Cerebellar nuclear complex (tissue), 1 donor: ENCODE results near the gene S100A6.

Experiments
- DNase-seq, 2 experiments: peaks; one replicate each; lab custom pipeline; 2025; lab: John Stamatoyannopoulos, UW

S100A6 gene

GRCh38 chr1:153545067-153546055 lies 9.6 kb upstream of the S100A6 start, which contains the start of gene S100A4:
Gene S100A4, minus strand, starts transcription at chr1:153545806. Its CDS starts 1,012 bp downstream, at chr1:153544794.
- DNase-seq = no peak

GRCh38 chr1:153544453-153545066 lies 8.8 kb upstream of the S100A6 start:
- DNase-seq = no peak

- no peak for DNase-seq
These were observed 7.9 kb upstream of the S100A6 start for GRCh38 chr1:153543736-153544135.

GRCh38 chr1:153542956-153543711 lies 7.3 kb upstream of the S100A6 start:
- DNase-seq = no peak

GRCh38 chr1:153541641-153542590 lies 6.1 kb upstream of the S100A6 start:
- DNase-seq = no peak

- DNase-seq = no peak
These were observed 4.9 kb upstream of the S100A6 start, which contains the start of gene S100A5 for GRCh38 chr1:153540394-153541361. Gene S100A5, minus strand, starts transcription at chr1:153540934. Its CDS starts 743 bp downstream, at chr1:153540191.

- DNase-seq = no peak
These were observed 3.8 kb upstream of the S100A6 start for GRCh38 chr1:153539395-153540093.

GRCh38 chr1:153538315-153538821 lies 2.6 kb upstream of the S100A6 start:
- DNase-seq = no peak

GRCh38 chr1:153537376-153537730 lies 1.6 kb upstream of the S100A6 start:
- no peak for DNase-seq

GRCh38 chr1:153536671-153537375 lies 1.0 kb upstream of the S100A6 start:
- DNase-seq = no peak

- DNase-seq = peak; percentile 32 to 38
These were observed 350 bp upstream of the S100A6 start for GRCh38 chr1:153536012-153536670.

- DNase-seq = no peak
These were observed 908 bp downstream of the S100A6 start for GRCh38 chr1:153534925-153535241.

GRCh38 chr1:153534226-153534924 lies 1.4 kb downstream of the S100A6 start:
- no peak for DNase-seq

- no peak for DNase-seq
These were observed 2.0 kb downstream of the S100A6 start for GRCh38 chr1:153533689-153534201.

- peak; percentile 33 to 81 for DNase-seq
These were observed 2.8 kb downstream of the S100A6 start for GRCh38 chr1:153532769-153533599.

- DNase-seq = no peak
These were observed 3.6 kb downstream of the S100A6 start for GRCh38 chr1:153532181-153532580.
